Activated T-helper 1 cell treated with anti-CD3 and anti-CD28 coated beads, Interleukin-12 subunit alpha, Interleukin-12 subunit beta, Interleukin-2, Interleukin-4 antibody, amounts not matched to agents 30 ng/mL and 10 ng/mL and 1 ng/mL, durations not matched to agents 14 hours and 24 hours and 36 hours (primary cell): ENCODE measurements around the gene RBP3. TPM values are rescaled to one million over a fixed set of nuclear protein-coding genes. Genes with fewer than 3 reads are reported as not detected.

Source experiments
- DNase-seq: peaks from one replicate; pipeline ENCODE4 v3.0.0; 2021; ENCODE audit warnings: low spot score
- H3K27ac Mint-ChIP-seq: one replicate; pipeline ENCODE4 v1.8.0; 2021; ENCODE audit warnings: mild to moderate bottlenecking, mixed read lengths
- H3K27me3 Mint-ChIP-seq: one replicate; pipeline ENCODE4 v1.8.0; 2022; ENCODE audit warnings: mild to moderate bottlenecking, moderate library complexity, mixed read lengths; ENCODE audit not compliant: insufficient read depth
- H3K36me3 Mint-ChIP-seq: one replicate; pipeline ENCODE4 v1.8.0; 2021; ENCODE audit warnings: low read depth, mixed read lengths
- H3K4me1 Mint-ChIP-seq: one replicate; pipeline ENCODE4 v1.8.0; 2021; ENCODE audit warnings: low read depth, mixed read lengths
- H3K4me3 Mint-ChIP-seq: one replicate; pipeline ENCODE4 v1.8.0; 2021; ENCODE audit warnings: mild to moderate bottlenecking, moderate library complexity, mixed read lengths
- H3K9me3 Mint-ChIP-seq: one replicate; pipeline ENCODE4 v1.8.0; 2021; ENCODE audit warnings: mixed read lengths
- intact Hi-C: fragments of 100-400 bp; cut with micrococcal nuclease; formaldehyde crosslinking; loops from one replicate; pipeline ENCODE4 v1.15.1; 2024
- total RNA-seq: library from RNA; stranded (reverse); gene quantifications from 2 replicates; pipeline ENCODE4 v1.2.3, GENCODE V29; 2022

Gene RBP3
- total RNA-seq, 1 donor from 2014 or later = not detected

GRCh38 chr10:47358457-47358856, 10.3 kb downstream of the RBP3 start:
- H3K36me3 Mint-ChIP-seq = no peaks in the 10 kb centered on the region
- no peaks in the 10 kb centered on the region for H3K27me3 Mint-ChIP-seq
- no peaks in the 10 kb centered on the region for H3K9me3 Mint-ChIP-seq
- H3K27ac Mint-ChIP-seq = no peak overlapping the region
- intact Hi-C loops = no loop called here
- H3K4me3 Mint-ChIP-seq = no peak overlapping the region
- DNase-seq = no peak
- no peaks in the 10 kb centered on the region for H3K4me1 Mint-ChIP-seq

- no peak for DNase-seq
- no peaks in the 10 kb centered on the region for H3K36me3 Mint-ChIP-seq
- intact Hi-C loops = no loop called here
- no peak overlapping the region for H3K27ac Mint-ChIP-seq
- H3K9me3 Mint-ChIP-seq = no peaks in the 10 kb centered on the region
- no peaks in the 10 kb centered on the region for H3K27me3 Mint-ChIP-seq
- H3K4me3 Mint-ChIP-seq = no peak overlapping the region
- no peaks in the 10 kb centered on the region for H3K4me1 Mint-ChIP-seq
Observed at GRCh38 chr10:47359101-47359500, 10.9 kb downstream of the RBP3 start.

- intact Hi-C loops = no loop called here
- Mint-ChIP-seq H3K27ac (no peak overlapping the region), H3K4me1 (no peaks in the 10 kb centered on the region), H3K4me3 (no peak overlapping the region), H3K36me3 (no peaks in the 10 kb centered on the region), H3K27me3 (no peaks in the 10 kb centered on the region), H3K9me3 (no peaks in the 10 kb centered on the region)
- no peak for DNase-seq
Observed at GRCh38 chr10:47359626-47360418, 11.7 kb downstream of the RBP3 start.

GRCh38 chr10:47360419-47361040, 12.4 kb downstream of the RBP3 start:
- no peak for DNase-seq
- intact Hi-C loops = no loop called here
- Mint-ChIP-seq H3K4me1 (no peaks in the 10 kb centered on the region), H3K4me3 (no peak overlapping the region), H3K9me3 (no peaks in the 10 kb centered on the region), H3K27ac (no peak overlapping the region), H3K36me3 (no peaks in the 10 kb centered on the region), H3K27me3 (no peaks in the 10 kb centered on the region)

GRCh38 chr10:47361293-47361692, 13.1 kb downstream of the RBP3 start:
- DNase-seq = no peak

GRCh38 chr10:47362199-47362598, 14.0 kb downstream of the RBP3 start:
- no peak overlapping the region for H3K4me3 Mint-ChIP-seq
- no peaks in the 10 kb centered on the region for H3K9me3 Mint-ChIP-seq
- no peaks in the 10 kb centered on the region for H3K4me1 Mint-ChIP-seq
- no peaks in the 10 kb centered on the region for H3K27me3 Mint-ChIP-seq
- no peaks in the 10 kb centered on the region for H3K36me3 Mint-ChIP-seq
- no peak for DNase-seq
- intact Hi-C loops = no loop called here
- H3K27ac Mint-ChIP-seq = no peak overlapping the region

More at GRCh38 chr10:47361293-47361692, 13.1 kb downstream of the RBP3 start:
- Mint-ChIP-seq H3K27me3 (no peaks in the 10 kb centered on the region), H3K4me3 (no peak overlapping the region), H3K27ac (no peak overlapping the region), H3K9me3 (no peaks in the 10 kb centered on the region), H3K4me1 (no peaks in the 10 kb centered on the region), H3K36me3 (no peaks in the 10 kb centered on the region)
- intact Hi-C loops = no loop called here

- Mint-ChIP-seq H3K27ac (no peak overlapping the region), H3K27me3 (no peaks in the 10 kb centered on the region), H3K36me3 (no peaks in the 10 kb centered on the region), H3K4me3 (no peak overlapping the region), H3K9me3 (no peaks in the 10 kb centered on the region), H3K4me1 (no peaks in the 10 kb centered on the region)
- DNase-seq = no peak
- intact Hi-C loops = no loop called here
Observed at GRCh38 chr10:47363781-47364180, 15.6 kb downstream of the RBP3 start.

GRCh38 chr10:47364366-47364765, 16.2 kb downstream of the RBP3 start:
- Mint-ChIP-seq H3K36me3 (no peaks in the 10 kb centered on the region), H3K27me3 (no peaks in the 10 kb centered on the region), H3K4me1 (no peaks in the 10 kb centered on the region), H3K27ac (no peak overlapping the region), H3K9me3 (no peaks in the 10 kb centered on the region), H3K4me3 (no peak overlapping the region)
- intact Hi-C loops = no loop called here
- DNase-seq = no peak

GRCh38 chr10:47364911-47365310, 16.7 kb downstream of the RBP3 start:
- no peak overlapping the region for H3K27ac Mint-ChIP-seq
- no peak for DNase-seq
- H3K4me3 Mint-ChIP-seq = no peak overlapping the region
- H3K27me3 Mint-ChIP-seq = no peaks in the 10 kb centered on the region
- intact Hi-C loops = no loop called here
- H3K36me3 Mint-ChIP-seq = no peaks in the 10 kb centered on the region
- no peaks in the 10 kb centered on the region for H3K9me3 Mint-ChIP-seq
- no peaks in the 10 kb centered on the region for H3K4me1 Mint-ChIP-seq

- intact Hi-C loops = no loop called here
- H3K27me3 Mint-ChIP-seq = no peaks in the 10 kb centered on the region
- no peaks in the 10 kb centered on the region for H3K9me3 Mint-ChIP-seq
- no peak overlapping the region for H3K27ac Mint-ChIP-seq
- H3K36me3 Mint-ChIP-seq = no peaks in the 10 kb centered on the region
- H3K4me3 Mint-ChIP-seq = no peak overlapping the region
- H3K4me1 Mint-ChIP-seq = no peaks in the 10 kb centered on the region
- no peak for DNase-seq
Observed at GRCh38 chr10:47365431-47366180, 17.4 kb downstream of the RBP3 start.

- no peaks in the 10 kb centered on the region for H3K36me3 Mint-ChIP-seq
- intact Hi-C loops = no loop called here
Observed at GRCh38 chr10:47366181-47366631, 18.0 kb downstream of the RBP3 start.

GRCh38 chr10:47366731-47367460, 18.7 kb downstream of the RBP3 start:
- intact Hi-C loops = no loop called here
- Mint-ChIP-seq H3K27ac (no peak overlapping the region), H3K36me3 (no peaks in the 10 kb centered on the region), H3K27me3 (peaks cover 2% of the 10 kb centered on the region), H3K9me3 (no peaks in the 10 kb centered on the region), H3K4me1 (no peaks in the 10 kb centered on the region), H3K4me3 (no peak overlapping the region)
- no peak for DNase-seq

More at GRCh38 chr10:47366181-47366631, 18.0 kb downstream of the RBP3 start:
- Mint-ChIP-seq H3K4me1 (no peaks in the 10 kb centered on the region), H3K27me3 (no peaks in the 10 kb centered on the region), H3K9me3 (no peaks in the 10 kb centered on the region), H3K27ac (no peak overlapping the region), H3K4me3 (no peak overlapping the region)
- no peak for DNase-seq
